Frontal cortex (tissue), 4 donors: ENCODE results near the gene MAP2K6. TPM values are rescaled to one million over a fixed set of nuclear protein-coding genes. Genes with fewer than 3 reads are reported as not detected.

Source experiments
- DNase-seq, 2 donors: peaks; one replicate each; pipeline ENCODE4 v3.0.0; 2012; ENCODE audit warnings: low spot score in 2 of 2
- FAIRE-seq: peaks from 2 replicates; lab custom pipeline; 2012; peaks lifted over from hg19 to GRCh38; lab: Jason Lieb, UNC
- total RNA-seq: library from RNA; depleted of rRNA; stranded (reverse); fragments of >200 nt; gene quantifications from one replicate; pipeline ENCODE4 v1.2.3, GENCODE V29; 2014
- donor health status: control.
- donor health status: control.
- donor health status: control.

The MAP2K6 gene
- 30.6 TPM for total RNA-seq

DNA sequence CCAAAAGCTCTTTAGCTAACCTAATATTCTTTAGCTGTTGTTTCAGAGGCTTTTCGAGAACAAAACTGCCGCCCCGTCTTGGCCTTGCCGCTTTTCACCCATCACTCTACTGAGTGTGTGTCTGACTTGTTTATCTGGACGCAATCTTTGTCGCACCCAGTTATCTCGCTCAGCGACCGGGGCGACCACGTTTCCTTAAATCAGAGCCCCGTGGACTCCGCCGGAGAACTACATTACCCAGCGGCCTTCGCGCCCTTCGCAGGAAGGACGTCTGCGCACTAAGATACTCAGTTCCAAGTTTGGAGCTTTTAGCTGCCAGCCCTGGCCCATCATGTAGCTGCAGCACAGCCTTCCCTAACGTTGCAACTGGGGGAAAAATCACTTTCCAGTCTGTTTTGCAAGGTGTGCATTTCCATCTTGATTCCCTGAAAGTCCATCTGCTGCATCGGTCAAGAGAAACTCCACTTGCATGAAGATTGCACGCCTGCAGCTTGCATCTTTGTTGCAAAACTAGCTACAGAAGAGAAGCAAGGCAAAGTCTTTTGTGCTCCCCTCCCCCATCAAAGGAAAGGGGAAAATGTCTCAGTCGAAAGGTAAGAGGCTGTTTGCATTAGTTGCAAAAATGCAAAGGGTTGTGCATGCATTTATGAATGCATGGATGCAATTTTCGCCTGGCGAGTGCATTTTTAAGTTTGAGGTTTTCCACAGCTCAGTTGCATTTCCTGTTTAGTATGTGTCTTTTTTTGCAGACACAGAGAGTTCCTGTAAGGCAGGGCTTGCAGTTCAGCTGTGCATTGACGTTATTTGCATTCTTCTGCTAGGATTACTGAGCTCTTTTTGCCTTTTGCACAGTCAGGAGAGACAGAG is at the start of gene MAP2K6:
Gene MAP2K6 (plus strand): TSS at position 290 of the 867 bp plus-strand sequence. CDS start 288 bp downstream, at position 578.
- peak; percentile 42 to 49 for DNase-seq
- no peak for FAIRE-seq

DNA sequence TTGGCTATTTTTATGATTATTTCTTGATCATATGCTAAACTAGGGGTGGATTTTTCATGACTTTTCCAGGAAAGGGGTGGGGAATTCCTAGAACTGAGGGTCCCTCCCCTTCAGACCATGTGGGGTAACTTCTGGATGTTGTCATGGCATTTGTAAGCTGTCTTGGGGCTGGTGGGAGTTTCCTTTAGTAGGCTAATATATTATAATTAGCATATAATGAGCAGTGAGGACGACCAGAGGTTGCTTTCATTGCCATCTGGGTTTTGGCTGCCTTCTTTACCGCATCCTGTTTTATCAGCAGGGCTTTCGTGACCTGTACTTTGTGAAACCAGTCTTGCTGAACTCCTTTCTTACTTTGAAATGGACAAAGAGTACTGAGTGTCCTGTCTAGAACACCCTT is 47.2 kb upstream of the MAP2K6 start:
- FAIRE-seq: no peak
- DNase-seq: no peak

DNA sequence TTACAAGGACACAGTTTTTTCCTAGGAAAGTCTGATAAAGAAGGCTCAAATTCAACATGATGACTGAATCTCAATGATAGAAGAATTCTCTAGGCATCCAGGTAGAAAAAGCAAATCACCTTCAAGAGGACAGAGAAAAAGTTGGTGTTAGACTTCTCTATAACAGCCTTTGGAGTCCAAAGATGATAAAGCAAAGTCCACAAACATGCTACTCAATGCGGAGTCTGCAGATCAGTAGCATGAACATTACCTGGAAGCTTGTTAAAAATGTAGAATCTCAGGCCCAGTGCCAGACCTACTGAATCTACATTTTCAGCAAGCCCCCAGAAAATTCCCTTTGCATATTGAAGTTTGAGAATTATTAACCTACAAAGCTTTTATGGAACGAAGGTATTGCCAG is 41.4 kb upstream of the MAP2K6 start:
- FAIRE-seq: no peak
- no peak for DNase-seq

DNA sequence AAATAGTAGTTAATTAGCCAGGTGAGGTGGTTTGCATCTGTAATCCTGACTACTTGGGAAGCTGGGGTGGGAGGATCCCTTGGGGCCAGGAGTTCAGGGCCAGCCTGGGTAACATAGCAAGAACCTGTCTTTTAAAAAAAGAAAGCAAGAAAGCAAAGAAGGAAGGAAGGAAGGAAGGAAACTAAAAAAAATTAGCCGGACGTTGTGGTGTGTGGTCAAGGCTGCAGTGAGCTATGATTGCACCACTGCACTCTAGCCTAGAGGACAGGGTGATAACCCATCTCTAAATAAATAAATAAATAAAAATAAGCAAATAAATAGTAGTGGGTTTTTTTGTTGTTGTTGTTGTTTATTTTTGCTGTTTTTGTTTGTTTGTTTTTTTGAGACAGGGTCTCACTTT is 39.3 kb upstream of the MAP2K6 start:
- FAIRE-seq (no peak), DNase-seq (no peak)

DNA sequence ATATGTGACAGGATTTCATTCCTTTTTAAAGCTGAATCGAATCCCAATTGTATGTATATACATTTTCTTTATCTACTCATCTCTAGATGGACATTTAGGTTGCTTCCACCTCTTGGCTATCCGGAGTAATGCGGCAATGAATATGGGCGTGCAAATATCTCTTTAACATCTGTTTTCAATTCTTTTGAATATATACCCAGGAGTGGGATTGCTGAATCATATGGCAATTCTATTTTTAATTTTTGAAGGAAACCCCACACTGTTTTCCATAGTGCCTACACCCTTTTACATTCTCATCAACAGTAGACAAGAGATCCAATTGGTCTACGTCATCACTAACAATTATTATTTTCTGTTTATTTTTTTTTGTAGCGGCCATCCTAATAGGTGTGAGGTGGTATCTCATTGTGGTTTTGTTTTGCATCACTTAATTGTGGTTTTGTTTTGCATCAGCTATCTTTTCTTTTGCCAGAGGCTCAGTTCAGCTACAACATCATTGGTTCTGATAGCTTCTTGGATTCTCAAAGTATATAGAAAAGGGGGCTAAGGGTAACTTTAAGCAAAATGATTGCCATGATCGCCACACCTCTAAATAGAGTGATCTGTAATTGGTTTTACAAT is 25.6 kb upstream of the MAP2K6 start:
- FAIRE-seq: no peak
- DNase-seq: no peak

DNA sequence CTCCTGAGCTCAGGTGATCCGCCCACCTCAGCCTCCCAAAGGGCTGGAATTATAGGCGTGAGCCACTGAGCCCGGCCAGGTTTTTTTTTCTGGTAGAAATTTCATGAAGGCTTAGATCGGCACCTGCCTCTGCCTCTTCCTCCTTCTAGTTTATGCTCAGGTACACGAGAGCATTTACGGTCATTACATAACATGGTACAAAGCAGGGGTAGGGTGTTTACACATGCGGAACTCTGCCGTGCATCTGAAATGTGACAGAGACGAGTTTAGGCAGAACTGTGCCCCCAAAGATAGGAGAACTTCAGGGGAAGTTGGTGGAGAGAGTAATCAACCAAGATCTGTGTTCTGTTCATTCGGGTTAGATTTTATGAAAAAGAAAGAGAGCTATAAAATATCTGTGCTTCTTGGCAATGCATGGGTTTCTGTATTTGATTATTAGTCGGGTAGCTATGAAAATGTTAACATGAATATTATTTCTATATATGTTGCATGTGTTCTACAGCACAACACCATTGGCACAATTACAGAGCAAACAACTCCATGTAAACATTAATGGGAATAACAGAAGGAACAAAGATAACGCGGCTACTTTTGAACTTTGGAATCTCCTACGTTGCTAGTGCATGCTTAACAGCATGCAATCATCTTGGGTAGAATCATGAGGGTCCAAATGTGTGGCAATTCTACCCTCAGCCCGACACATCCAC is 23.5 kb upstream of the MAP2K6 start:
- FAIRE-seq: no peak

DNA sequence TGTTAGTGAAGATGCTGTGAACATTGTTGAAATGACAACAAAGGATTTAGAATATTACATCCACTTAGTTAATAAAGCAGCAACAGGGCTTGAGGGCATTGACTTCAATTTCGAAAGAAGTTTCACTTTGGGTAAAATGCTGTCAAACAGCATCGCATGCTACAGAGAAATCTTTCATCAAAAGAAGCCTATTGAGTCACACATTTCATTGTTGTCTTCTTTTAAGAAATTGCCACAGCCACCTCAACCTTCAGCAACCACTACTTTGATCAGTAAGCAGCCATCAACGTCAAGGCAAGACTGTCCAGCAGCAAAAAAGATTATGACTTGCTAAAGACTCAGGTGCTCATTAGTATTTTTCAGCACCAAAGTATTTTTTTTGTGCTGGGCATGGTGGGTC is 13.2 kb upstream of the MAP2K6 start:
- DNase-seq: no peak
- no peak for FAIRE-seq

More for the DNA sequence above, 23.5 kb upstream of the MAP2K6 start:
- no peak for DNase-seq

DNA sequence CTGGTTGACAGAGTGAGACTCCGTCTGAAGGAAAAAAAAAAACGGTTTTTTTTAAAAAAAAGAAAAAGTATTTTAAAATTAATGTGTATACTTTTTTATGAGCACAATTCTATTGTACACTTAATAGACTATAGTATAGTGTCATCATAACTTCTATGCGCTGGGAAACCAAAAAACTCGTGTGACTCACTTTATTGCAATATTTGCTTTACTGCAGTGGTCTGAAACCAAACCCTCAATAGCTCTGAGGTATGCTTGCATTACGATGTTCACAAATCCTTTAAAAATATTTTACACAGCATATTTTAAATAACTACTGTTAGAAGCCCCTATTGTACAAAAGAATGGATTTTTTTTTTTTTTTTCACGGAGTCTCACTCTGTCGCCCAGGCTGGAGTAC is 12.4 kb upstream of the MAP2K6 start:
- FAIRE-seq: no peak
- DNase-seq: no peak

DNA sequence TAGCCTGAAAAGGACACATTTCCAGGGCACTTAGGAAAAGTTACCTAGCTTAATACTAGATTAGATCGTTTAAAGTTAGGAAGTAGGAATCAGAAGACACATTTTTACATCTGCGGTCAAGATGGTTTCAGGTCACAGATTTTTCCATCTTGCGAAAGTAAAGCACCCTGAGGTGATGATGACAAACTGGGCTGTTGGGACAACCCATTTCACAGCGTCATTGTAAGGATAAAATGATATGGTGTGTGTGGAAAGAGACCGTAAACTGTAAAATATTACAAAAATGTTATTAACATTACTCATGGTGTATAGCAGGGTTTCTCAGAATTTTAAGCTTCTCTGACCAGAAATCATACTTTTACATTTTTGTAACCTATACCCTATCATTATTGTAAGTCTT is 10.1 kb upstream of the MAP2K6 start:
- DNase-seq: no peak
- FAIRE-seq: no peak

DNA sequence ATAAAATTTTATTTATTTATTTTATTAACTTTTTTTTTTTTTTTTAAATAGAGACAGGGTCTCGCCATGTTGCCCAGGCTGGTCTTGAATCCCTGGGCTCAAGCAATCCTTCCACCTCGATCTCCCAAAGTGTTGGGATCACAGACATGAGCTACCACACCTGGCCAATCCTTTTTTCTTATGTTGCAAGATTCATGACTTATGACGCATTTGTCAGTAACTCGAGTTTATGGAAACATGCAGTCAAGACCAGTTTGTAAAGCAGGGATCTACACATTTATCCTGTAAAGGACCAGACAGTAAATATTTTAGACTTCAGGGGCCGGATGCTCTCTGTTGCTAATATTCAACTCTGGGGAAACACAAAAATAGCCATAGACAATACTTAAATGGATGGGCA is 9.4 kb upstream of the MAP2K6 start:
- no peak for DNase-seq
- FAIRE-seq: no peak

DNA sequence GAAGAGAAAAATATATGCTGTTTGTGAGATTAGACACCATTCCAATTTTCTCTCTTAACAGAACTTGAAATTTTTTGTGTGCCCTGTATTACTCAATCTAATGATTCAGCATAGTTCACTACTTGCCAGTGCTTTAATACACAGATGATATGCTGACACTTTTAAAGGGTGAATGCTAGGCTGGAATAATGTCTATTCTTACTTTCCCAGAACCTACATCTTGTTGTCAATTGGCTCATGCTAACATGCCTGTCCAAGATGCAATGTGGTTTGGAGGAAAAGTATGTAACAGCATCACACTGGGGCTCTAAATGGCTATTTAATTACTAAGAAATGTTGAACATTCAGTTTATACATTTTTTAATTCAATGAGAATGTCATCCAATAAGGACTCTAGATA is 7.6 kb upstream of the MAP2K6 start:
- FAIRE-seq: no peak
- DNase-seq: no peak

DNA sequence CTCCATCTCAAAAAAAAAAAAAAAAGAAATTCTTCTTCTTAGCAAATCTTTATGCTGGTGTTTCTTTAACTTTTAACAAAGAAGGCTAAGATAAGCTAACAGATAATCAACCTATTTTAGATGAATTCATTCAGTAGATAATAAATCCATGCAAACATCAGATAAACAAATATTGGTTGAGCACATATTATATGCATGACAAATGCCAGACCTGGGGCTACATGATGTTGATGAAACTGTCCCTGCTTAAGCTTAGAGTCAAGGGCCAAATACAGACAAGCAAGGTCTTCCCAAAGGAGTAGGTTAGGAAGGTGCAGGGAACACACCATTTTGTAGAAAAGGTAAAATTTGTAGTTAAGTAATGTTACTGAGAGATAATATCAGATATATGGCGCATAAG is 6.7 kb upstream of the MAP2K6 start:
- FAIRE-seq (no peak), DNase-seq (no peak)

DNA sequence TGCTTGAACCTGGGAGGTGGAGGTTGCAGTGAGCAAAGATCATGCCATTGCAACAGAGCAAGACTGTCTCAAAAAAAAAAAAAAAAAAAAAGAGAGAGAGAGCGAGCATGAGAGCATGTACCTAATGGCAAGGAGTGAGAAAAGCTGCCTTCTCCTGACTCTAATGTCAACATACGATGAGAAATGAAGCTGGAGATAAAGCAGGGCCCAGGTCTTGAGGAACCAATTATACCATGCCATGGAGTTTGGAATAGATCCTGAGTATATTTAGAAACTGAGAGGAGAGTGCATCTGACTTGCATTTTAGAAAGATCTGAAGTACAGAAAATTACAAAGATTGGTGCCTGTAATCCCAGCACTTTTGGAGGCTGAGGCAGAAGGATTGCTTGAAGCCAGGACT is 3.8 kb upstream of the MAP2K6 start:
- DNase-seq (no peak), FAIRE-seq (no peak)

DNA sequence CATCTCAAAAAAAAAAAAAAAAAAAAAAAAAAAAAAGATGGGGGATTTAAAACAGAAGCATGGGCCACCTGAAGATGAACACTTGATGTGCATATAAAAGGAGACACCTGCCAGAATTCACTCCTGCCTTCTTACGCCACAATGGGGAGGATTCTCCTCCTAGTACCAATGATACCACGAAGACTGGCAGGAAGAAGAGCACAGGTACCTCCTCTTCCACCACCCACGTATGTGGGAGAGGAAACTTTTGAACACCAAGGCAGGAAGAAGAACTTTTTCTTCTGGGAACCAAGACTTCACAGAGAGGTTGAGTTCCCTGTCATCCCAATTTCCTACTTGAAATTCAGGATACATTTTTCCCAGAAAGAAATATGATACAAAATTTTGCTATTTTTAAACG is 2.7 kb upstream of the MAP2K6 start:
- DNase-seq (no peak), FAIRE-seq (no peak)

DNA sequence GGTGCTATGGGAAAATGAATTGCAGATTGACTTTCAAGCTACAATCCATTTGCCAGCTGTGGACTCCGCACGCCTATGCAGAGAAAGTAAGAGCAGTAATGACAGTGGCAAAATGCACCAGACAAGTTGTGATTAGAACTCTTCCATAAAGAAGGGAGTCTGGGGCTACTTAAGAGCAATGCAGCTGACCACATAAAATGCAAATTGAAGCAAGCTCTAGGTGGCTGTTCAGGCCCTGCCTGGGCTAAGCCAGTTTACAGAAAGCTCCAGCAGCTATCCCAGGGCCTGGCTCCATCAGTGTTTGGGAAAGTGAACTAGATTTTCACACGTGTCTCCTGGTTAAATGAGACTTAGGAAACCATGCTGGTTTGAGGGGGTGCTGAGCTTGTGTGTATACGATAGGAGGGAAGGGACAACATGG is 2.2 kb upstream of the MAP2K6 start:
- FAIRE-seq (no peak), DNase-seq (no peak)

DNA sequence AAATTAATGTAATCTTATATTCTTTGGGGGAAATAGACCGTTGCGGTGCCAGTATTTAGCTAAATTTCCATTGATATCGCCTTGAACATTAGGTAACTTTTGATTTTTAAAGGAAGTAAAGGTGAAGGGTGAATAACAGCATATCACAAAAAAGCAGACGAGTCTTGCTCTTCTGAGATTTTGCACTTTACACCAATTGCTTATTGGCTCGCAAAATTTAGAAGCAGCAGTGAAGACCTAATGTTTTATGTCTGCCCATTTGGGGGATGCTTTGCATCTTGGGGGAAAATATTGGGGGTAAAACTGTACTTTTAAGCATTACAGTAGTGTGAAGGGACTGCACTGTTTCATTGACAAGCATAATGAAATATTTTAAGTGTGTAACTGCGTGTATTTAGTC is 934 bp downstream of the MAP2K6 start:
- no peak for DNase-seq
- no peak for FAIRE-seq

DNA sequence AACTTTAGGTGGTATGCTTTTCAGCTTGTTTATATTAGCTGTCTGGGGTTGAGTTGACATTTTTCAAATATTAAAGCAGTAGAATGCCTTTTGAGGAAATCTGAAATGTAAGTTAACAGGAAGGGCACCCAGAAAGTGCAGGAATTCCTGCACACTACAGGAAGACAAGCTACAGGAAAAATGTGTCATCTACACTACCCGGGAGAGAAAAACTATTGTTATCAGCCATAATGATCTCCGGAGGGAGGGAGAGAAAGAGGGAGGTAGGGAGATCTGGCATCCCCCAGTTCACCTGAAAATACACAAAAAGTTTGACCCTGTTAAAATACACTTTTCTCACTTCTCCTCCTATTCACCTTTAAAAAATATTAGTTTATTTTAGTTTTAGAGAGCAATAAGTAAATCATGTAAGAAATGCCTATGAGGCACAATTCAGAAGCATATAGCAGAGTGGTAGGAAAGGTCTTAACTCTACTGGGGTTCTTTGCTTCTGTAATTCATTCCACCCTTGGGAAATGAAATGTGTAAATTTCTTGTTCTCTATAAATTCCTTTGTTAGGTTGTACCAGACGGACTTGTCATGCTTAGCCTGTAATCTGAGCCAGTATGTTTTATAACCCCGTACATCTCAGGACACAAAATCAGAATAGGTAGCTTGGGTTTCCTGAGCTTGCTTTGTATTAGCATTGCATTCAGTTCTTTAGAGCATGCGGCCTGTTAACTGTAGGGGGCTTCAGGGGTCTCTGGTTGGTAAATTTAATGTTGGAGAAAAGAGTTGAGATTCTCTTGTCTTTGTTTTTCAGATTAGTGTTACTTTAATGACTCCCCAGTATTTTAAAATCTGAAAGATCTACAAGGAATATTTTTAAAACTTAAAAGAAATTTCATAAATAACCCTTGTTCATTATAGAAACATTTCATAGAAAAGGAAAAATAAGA is 3.3 kb downstream of the MAP2K6 start:
- FAIRE-seq: no peak
- no peak for DNase-seq

DNA sequence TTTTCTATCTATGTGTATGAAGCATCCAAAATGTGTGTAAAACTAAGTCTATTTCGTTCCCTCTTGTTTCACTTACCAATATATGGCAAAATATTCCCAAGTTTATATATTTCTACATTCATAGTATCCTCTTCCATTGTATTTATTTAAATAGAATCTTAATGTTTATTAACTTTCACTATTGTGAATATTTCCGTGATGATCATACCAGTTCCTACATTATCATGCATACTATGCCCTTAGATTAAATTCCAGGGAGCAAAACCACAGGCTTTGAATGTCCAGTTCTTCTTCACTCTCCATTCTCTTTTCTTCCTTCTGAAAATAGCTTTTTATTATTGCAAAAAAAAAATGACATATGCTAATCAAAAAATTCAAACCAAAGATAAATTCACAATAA is 4.0 kb downstream of the MAP2K6 start:
- DNase-seq (no peak), FAIRE-seq (no peak)

DNA sequence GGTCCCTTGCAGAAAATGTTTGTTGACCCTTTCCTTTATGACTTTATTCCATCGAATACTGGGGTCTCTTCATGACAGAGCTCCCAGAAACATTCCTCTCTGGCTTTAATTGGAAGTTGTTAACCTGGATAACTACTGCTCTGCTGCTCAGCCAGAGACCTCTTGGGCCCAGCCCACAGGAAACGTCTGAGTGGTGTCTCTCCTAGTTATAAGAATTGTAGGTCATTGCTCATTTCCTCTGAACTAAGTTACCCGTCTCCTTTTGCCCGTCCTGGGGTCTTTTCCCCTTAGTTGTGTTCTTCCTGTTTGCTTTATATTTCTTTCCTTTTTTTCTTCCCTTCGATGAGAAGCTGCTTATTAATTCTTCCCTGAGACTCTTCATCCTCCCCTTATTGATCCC is 9.0 kb downstream of the MAP2K6 start:
- DNase-seq (no peak), FAIRE-seq (no peak)
